ENCODE data around the gene FREY1.

The FREY1 gene

DNA sequence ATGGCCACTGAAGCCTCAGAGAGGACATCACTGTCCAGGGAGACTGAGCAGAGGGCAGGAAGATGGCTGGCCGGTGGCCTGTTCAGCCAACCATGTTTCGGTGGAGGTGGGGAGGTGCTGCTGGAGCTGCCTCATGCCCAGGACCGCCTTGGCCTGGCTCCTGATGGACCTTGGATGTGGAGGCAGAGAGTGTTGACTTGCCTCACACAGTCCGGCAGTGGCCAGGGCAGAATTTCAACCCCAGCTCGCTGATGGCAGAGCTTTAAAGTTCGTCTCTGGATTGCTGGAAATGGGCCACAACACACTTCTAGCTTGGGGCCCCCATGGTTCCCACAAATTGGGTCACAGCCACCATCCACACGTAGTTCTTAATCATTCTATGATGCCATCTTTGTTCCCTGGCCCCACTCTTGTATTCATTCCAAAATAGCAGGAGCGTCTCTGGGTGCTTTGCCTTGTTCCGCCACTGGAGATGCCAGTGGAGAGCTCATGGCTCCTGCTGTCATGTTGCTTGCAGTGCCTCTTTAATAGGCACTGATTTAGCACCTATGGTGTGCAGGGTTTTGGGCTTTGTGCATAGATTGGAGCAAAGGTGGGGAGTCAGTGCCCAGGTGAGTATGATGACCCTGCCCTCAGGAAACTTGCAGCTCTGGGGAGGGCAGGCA, 16.1 kb downstream of the FREY1 start:
- no peak for DNase-seq

DNA sequence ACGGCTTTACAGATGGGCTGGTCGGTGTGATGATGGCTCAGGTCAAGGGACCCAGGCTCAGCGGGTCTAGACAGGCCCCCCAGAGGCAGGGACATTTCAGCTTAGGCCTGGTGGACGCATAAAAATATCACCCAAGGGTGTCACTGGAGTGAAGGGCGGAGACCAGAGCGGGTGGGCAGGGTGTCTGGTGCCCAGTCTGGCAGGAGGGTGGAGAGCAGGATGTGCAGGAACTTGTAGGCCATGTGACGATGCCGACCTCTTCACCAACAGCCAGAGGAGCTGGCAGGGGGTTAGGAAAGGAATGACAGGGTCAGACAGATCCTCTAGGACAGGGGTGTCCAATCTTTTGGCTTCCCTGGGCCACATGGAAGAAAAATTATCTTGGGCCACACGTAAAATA, 17.1 kb downstream of the FREY1 start:
- no peak for DNase-seq

GRCh38 chr11:45889555-45889954, 17.5 kb downstream of the FREY1 start:
- no peak for DNase-seq

DNA sequence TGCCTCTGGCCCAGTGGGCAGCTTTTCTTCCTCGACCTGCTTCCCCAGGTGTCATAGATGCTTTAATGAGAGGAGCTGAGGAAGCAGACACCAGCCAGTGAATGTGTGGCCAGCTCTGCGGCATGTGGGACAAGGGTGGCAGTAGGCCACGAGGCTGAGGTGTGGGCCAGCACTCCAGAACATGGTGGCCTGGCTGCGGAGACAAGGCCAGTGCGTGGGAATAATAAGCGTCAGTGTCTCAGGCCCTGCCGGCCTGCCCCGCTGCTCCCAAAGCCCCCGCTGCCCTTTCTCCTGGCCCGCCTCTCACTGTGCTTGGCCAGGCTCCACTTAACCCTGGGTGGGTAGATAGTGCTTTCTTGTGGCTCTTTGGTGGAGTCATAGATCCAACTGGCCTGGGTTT, 19.5 kb downstream of the FREY1 start:
- no peak for DNase-seq

GRCh38 chr11:45886816-45887520, 20.1 kb downstream of the FREY1 start:
- no peak for DNase-seq

DNA sequence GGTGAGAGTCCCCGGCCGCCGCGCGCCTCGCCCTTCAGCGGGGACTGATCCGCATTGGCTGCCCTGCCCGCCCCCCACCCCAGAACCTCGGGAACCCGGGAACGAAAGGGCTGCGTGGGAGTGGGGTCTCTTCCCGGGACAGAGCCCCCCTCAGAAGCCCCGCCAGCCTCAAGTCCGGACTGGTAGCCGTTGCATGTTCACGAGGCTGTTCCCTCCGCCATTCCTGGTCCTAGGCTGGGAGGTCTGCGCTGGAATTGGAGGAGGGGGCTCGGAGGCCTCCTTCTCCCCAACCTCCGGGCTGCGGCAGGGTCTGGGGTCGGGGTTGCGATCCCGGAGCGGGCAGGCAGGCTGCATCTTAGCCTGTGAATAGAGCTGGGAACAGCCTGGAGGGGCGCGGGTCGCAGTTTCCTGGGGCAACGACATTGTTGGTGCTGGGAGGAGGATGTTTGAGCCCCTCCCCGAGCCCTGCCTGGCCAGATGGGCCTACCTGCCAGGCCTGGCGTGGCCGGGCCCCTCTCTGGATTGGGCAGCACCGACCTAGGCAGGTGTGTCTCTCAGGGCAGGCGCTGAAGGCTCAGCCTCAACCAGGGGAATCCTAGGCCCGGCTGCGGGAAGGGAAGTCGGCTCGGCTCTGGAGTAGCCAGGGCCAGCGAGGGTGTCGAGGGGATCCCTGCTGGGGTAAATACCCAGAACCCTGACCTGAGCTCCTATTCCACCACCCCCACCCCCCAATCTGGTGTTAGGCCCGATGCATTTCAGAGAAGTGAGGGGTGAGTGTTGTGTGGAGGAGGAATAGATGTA, 20.9 kb downstream of the FREY1 start:
- no peak for DNase-seq

- no peak for DNase-seq
Measured at GRCh38 chr11:45885274-45885920, 21.7 kb downstream of the FREY1 start, which contains the start of gene MAPK8IP1. MAPK8IP1 (plus strand) TSS chr11:45885651; CDS start chr11:45885821, 170 bp downstream.

GRCh38 chr11:45884596-45885185, 22.4 kb downstream of the FREY1 start:
- DNase-seq, result no peak

- DNase-seq, result no peak
Measured at GRCh38 chr11:45881708-45882368, 25.2 kb downstream of the FREY1 start.

GRCh38 chr11:45880772-45881570, 26.1 kb downstream of the FREY1 start:
- DNase-seq, result peak; percentile 36

DNA sequence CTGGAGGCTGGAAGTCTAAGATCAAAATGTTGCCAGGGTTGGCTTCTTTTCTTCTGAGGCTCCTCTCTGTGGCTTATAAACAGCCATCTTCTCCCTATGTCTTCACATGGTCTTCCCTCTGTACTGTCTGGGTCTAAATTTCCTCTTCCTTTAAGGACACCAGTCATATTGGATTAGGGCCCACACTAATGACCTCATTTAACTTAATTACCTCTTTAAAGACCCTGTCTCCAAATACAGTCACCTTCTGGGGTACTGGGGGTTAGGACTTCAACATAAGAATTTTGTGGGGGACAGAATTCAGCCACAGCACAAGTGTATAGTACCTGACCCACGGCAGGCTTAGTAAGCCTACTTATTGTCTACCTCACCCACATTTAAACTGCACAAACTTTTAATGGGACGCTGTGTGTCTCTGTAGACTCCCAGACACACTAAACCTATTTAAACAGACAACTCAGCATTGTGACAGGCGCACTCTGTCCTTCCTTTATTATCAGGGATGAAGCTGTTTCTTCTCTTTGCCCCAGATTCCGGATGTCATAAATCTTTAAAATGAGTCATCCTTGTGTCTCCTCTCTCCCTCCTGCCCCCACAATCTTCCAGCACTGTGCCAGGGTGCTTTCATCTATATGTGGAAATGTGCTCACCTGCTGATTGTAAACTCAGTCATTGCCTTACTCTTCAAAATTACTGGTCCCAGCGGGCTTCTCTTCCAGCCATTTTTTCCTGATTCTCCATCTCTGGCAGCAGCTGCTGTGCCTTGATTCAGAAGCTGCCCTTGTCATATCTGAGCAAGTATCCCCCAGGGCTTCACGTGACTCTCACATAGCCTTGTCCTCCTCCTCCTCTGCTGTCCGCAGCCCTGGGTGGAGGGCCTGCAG, 27.0 kb downstream of the FREY1 start:
- no peak for DNase-seq

DNA sequence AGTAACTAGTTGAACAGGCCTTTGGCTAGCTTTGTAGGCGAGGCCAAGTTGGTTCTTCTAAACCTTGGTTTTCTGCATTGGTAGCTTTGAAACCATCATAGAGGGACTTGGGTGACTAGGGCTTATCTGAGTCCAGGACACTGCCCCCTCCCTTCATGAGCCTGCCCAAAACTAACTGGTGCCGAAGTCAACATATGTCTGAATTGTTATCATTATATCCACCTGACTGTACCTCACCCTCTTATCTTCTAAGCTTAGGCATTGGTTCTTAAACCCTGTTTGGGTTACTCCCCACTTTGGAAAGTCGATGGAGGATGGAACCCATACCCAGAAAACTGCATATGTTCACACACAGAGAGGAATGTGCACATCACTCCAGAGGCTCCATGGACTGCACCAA, 29.2 kb downstream of the FREY1 start:
- DNase-seq, result no peak

DNA sequence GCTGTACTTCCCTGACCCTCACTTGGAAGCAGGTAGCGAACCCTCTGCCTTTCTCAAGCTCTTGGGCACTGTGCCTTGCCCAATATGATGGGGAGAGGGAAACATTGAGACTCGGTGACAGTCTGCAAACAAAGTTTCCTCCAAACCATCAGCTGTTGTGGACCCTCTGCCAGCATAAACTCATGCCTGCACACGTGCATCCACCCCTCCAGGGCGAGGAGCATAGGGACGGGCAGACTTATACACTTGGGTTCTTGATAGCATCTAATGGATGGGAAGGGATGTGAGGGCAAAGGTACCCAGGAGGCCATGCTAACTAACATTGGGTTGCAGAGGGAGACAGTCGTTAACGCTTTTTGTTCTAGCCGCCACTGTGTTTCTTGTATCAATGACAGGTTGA, 29.9 kb downstream of the FREY1 start:
- DNase-seq, result no peak

GRCh38 chr11:45876401-45876800, 30.7 kb downstream of the FREY1 start:
- DNase-seq, result no peak

- peak; percentile 32 for DNase-seq
Measured at GRCh38 chr11:45872651-45873356, 34.3 kb downstream of the FREY1 start.

- no peak for DNase-seq
Measured at GRCh38 chr11:45871638-45872037, 35.4 kb downstream of the FREY1 start.

- DNase-seq, result no peak
Measured at GRCh38 chr11:45870706-45871105, 36.4 kb downstream of the FREY1 start.

DNA sequence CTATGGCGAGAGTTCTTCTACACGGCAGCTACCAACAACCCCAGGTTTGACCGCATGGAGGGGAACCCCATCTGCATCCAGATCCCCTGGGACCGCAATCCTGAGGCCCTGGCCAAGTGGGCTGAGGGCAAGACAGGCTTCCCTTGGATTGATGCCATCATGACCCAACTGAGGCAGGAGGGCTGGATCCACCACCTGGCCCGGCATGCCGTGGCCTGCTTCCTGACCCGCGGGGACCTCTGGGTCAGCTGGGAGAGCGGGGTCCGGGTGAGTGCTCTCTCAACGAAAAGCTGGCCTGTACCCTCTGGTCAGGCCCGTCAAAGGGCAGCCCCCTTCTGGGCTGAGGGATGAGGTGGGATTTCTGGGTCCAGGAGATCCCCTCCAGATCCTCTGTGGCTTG, 37.5 kb downstream of the FREY1 start:
- DNase-seq, result no peak

- no peak for DNase-seq
Measured at GRCh38 chr11:45864041-45864440, 43.0 kb downstream of the FREY1 start.

Measured in NCI-H2081 treated with DMSO at 0.1 percent for 48 hours (cell line).